Measurements from ENCODE around the gene TMC1. TPM values are rescaled to one million over a fixed set of nuclear protein-coding genes. Genes with fewer than 3 reads are reported as not detected.
"Not testable (repeated sequence)": the region's sequence is repeated elsewhere in the genome, so short reads cannot be mapped to it uniquely, and the experiment has no call there.

TMC1 gene
- total RNA-seq, 1 experiment from 2014 or later: 0.53 TPM

GRCh38 chr9:72758944-72759343 is 237.5 kb downstream of the TMC1 start:
- no peak for DNase-seq (ENCODE audit: low spot score)

GRCh38 chr9:72763022-72763421 is 241.6 kb downstream of the TMC1 start:
- DNase-seq (ENCODE audit: low spot score): no peak

GRCh38 chr9:72769546-72769945 is 248.1 kb downstream of the TMC1 start:
- DNase-seq (ENCODE audit: low spot score): no peak

- no peak for DNase-seq (ENCODE audit: low spot score)
Measured at GRCh38 chr9:72772661-72773060, 251.3 kb downstream of the TMC1 start.

GRCh38 chr9:72773570-72773969 is 252.2 kb downstream of the TMC1 start:
- no peak for DNase-seq (ENCODE audit: low spot score)

GRCh38 chr9:72775570-72775969 is 254.2 kb downstream of the TMC1 start:
- no peak for DNase-seq (ENCODE audit: low spot score)

GRCh38 chr9:72779614-72780013 is 258.2 kb downstream of the TMC1 start:
- DNase-seq (ENCODE audit: low spot score): no peak

- no peak for DNase-seq (ENCODE audit: low spot score)
Measured at GRCh38 chr9:72786948-72787347, 265.5 kb downstream of the TMC1 start.

GRCh38 chr9:72788966-72789735 is 267.7 kb downstream of the TMC1 start:
- DNase-seq (ENCODE audit: low spot score): no peak

- DNase-seq (ENCODE audit: low spot score): no peak
Measured at GRCh38 chr9:72789885-72790284, 268.5 kb downstream of the TMC1 start.

GRCh38 chr9:72790989-72791388 is 269.6 kb downstream of the TMC1 start:
- DNase-seq (ENCODE audit: low spot score): no peak

GRCh38 chr9:72791436-72791835 is 270.0 kb downstream of the TMC1 start:
- DNase-seq (ENCODE audit: low spot score): no peak

GRCh38 chr9:72794946-72795345 is 273.5 kb downstream of the TMC1 start:
- no peak for DNase-seq (ENCODE audit: low spot score)

- DNase-seq (ENCODE audit: low spot score): no peak
Measured at GRCh38 chr9:72800328-72800994, 279.1 kb downstream of the TMC1 start.

- DNase-seq (ENCODE audit: low spot score): no peak
Measured at GRCh38 chr9:72805238-72805637, 283.8 kb downstream of the TMC1 start.

- DNase-seq (ENCODE audit: low spot score): not testable (repeated sequence)
Measured at GRCh38 chr9:72806313-72806809, 285.0 kb downstream of the TMC1 start.

- DNase-seq (ENCODE audit: low spot score): peak; percentile 49
Measured at GRCh38 chr9:72807765-72808445, 286.5 kb downstream of the TMC1 start.

GRCh38 chr9:72808446-72808768 is 287.0 kb downstream of the TMC1 start:
- DNase-seq (ENCODE audit: low spot score): no peak

GRCh38 chr9:72809586-72809985 is 288.2 kb downstream of the TMC1 start:
- no peak for DNase-seq (ENCODE audit: low spot score)

GRCh38 chr9:72812559-72813111 is 291.2 kb downstream of the TMC1 start:
- DNase-seq (ENCODE audit: low spot score): no peak

GRCh38 chr9:72813544-72813943 is 292.1 kb downstream of the TMC1 start:
- no peak for DNase-seq (ENCODE audit: low spot score)

GRCh38 chr9:72814083-72814597 is 292.7 kb downstream of the TMC1 start:
- no peak for DNase-seq (ENCODE audit: low spot score)

All from HT-29 (cell line).